WTC11 (cell line): ENCODE results near the gene TOP2B. TPM values are rescaled to one million over a fixed set of nuclear protein-coding genes. Genes with fewer than 3 reads are reported as not detected.

Source experiments
- ATAC-seq: fragments of 200-7000 bp; cut with Tn5 transposase; 2 replicates; pipeline ENCODE4 v1.10.0; 2021; ENCODE audit warnings: mild to moderate bottlenecking, moderate library complexity
- CTCF ChIA-PET: fragments of 300-600 bp; sonication (Branson Sonifier 250); formaldehyde crosslinking; loops from one replicate; lab custom pipeline; 2021; ENCODE audit warnings: antibody characterized with exemption; lab: Charles Lee
- POLR2A ChIA-PET: fragments of 350-600 bp; sonication (Branson Sonifier 250); formaldehyde crosslinking; loops from one replicate; lab custom pipeline; 2021; ENCODE audit warnings: antibody characterized with exemption; lab: Charles Lee
- DNase-seq: peaks from one replicate; pipeline ENCODE4 v3.0.0; 2021; ENCODE audit warnings: low spot score
- H3K27ac Mint-ChIP-seq: 2 replicates; pipeline ENCODE4 v1.8.0; 2021; ENCODE audit warnings: mixed read lengths
- H3K27me3 Mint-ChIP-seq: 2 replicates; pipeline ENCODE4 v1.8.0; 2021; ENCODE audit warnings: low read depth, mild to moderate bottlenecking, moderate library complexity, mixed read lengths
- H3K36me3 Mint-ChIP-seq: 2 replicates; pipeline ENCODE4 v1.8.0; 2021; ENCODE audit warnings: mixed read lengths
- H3K4me1 Mint-ChIP-seq: 2 replicates; pipeline ENCODE4 v1.8.0; 2022; ENCODE audit warnings: mixed read lengths
- H3K4me3 Mint-ChIP-seq: 2 replicates; pipeline ENCODE4 v1.8.0; 2021; ENCODE audit warnings: mild to moderate bottlenecking, moderate library complexity, mixed read lengths
- H3K9me3 Mint-ChIP-seq: 2 replicates; pipeline ENCODE4 v1.8.0; 2021; ENCODE audit warnings: mixed read lengths
- CTCF ChIP-seq: fragments of 200-600 bp; IDR thresholded peaks from 2 replicates; pipeline ENCODE4 v1.8.0; 2022; ENCODE audit warnings: antibody characterized with exemption
- ELF4 ChIP-seq: sonication (generic); formaldehyde crosslinking; IDR thresholded peaks from 2 replicates; pipeline ENCODE4 v1.8.1; 2022; ENCODE audit warnings: low read depth, mild to moderate bottlenecking, moderate library complexity, missing genetic modification reagents
- ESRRA ChIP-seq: sonication (generic); formaldehyde crosslinking; IDR thresholded peaks from 2 replicates; pipeline ENCODE4 v1.8.1; 2022; ENCODE audit warnings: mild to moderate bottlenecking, missing genetic modification reagents, borderline replicate concordance
- FOXJ3 ChIP-seq: sonication (generic); formaldehyde crosslinking; IDR thresholded peaks from 2 replicates; pipeline ENCODE4 v1.9.0; 2021; ENCODE audit warnings: missing genetic modification reagents, mild to moderate bottlenecking, borderline replicate concordance
- GTF2I ChIP-seq: fragments of 250-450 bp; sonication (Bioruptor Pico); conservative IDR thresholded peaks from 2 replicates; pipeline ENCODE4 v1.4.0; 2021; ENCODE audit warnings: mild to moderate bottlenecking
- HMGXB4 ChIP-seq: sonication (generic); formaldehyde crosslinking; IDR thresholded peaks from 2 replicates; pipeline ENCODE4 v1.8.1; 2023; ENCODE audit warnings: mild to moderate bottlenecking, moderate library complexity, missing genetic modification reagents
- NFATC4 ChIP-seq: fragments of 250-450 bp; sonication (Bioruptor Pico); IDR thresholded peaks from 2 replicates; pipeline ENCODE4 v1.9.0; 2021; ENCODE audit warnings: mild to moderate bottlenecking
- PRRX2 ChIP-seq: fragments of 250-450 bp; sonication (Bioruptor Pico); IDR thresholded peaks from 2 replicates; pipeline ENCODE4 v1.8.0; 2021; ENCODE audit warnings: mild to moderate bottlenecking
- RORB ChIP-seq: fragments of 250-450 bp; sonication (Bioruptor Pico); IDR thresholded peaks from 2 replicates; pipeline ENCODE4 v1.9.0; 2021; ENCODE audit warnings: mild to moderate bottlenecking
- SP1 ChIP-seq: sonication (generic); formaldehyde crosslinking; conservative IDR thresholded peaks from 2 replicates; pipeline ENCODE4 v1.8.1; 2022; ENCODE audit warnings: missing genetic modification reagents
- ZNF281 ChIP-seq: sonication (generic); formaldehyde crosslinking; IDR thresholded peaks from 2 replicates; pipeline ENCODE4 v1.8.0; 2023; ENCODE audit warnings: mild to moderate bottlenecking, missing genetic modification reagents
- ZNF416 ChIP-seq: fragments of 250-450 bp; sonication (Bioruptor Pico); IDR thresholded peaks from 2 replicates; pipeline ENCODE4 v1.9.0; 2021; ENCODE audit warnings: mild to moderate bottlenecking, inconsistent platforms
- total RNA-seq: library from RNA; stranded (reverse); gene quantifications from 3 replicates; pipeline ENCODE4 v1.2.3, GENCODE V29; 2021
- TF ChIP-seq, protein P1 (sequence below): sonication (generic); formaldehyde crosslinking; IDR thresholded peaks from 2 replicates; pipeline ENCODE4 v1.8.0; 2022; ENCODE audit warnings: missing genetic modification reagents
- TF ChIP-seq, protein P2 (sequence below): sonication (generic); formaldehyde crosslinking; IDR thresholded peaks from 2 replicates; pipeline ENCODE4 v1.8.1; 2023; ENCODE audit warnings: mild to moderate bottlenecking, missing genetic modification reagents
- TF ChIP-seq, protein P3 (sequence below): fragments of 250-450 bp; sonication (Bioruptor Pico); conservative IDR thresholded peaks from 2 replicates; pipeline ENCODE4 v1.9.0; 2021; ENCODE audit warnings: mild to moderate bottlenecking
- TF ChIP-seq, protein P4 (sequence below): sonication (generic); formaldehyde crosslinking; IDR thresholded peaks from 2 replicates; pipeline ENCODE4 v1.8.0; 2022; ENCODE audit warnings: mild to moderate bottlenecking, missing genetic modification reagents

Gene TOP2B
- total RNA-seq, 1 experiment from 2014 or later = 151 TPM

DNA sequence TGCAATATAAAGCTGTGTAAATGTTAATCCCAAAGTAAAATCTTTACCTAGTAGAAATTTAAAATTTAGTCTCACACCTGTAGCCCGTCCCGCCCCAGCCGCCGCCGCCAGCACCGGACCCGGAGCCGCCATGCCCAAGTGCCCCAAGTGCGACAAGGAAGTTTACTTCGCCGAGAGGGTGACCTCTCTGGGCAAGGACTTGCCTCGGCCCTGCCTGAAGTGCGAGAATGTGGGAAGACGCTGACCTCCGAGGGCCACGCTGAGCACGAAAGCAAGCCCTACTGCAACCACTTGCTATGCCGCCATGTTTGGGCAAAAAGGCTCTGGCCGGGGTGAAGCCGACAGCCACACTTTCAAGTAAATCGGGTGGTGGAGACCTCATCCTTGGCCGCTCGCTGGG is 22.1 kb upstream of the TOP2B start:
- no peak overlapping the region for H3K27ac Mint-ChIP-seq

More for the DNA sequence above, 22.1 kb upstream of the TOP2B start:
- CTCF ChIA-PET = no interaction called here
- Mint-ChIP-seq H3K4me1 (peaks cover 3% of the 10 kb centered on the region), H3K36me3 (no peaks in the 10 kb centered on the region)
- ATAC-seq = peak; percentile 50; the same call in 1 of the 2 replicates
- TF ChIP-seq CTCF (no peak), SP1 (CRISPR knock-in tag) (no peak), ELF4 (CRISPR knock-in tag) (no peak), PRRX2 (CRISPR knock-in tag) (no peak), ESRRA (CRISPR knock-in tag) (no peak), HMGXB4 (CRISPR knock-in tag) (no peak), GTF2I (CRISPR knock-in tag) (no peak), RORB (CRISPR knock-in tag) (no peak), ZNF416 (CRISPR knock-in tag) (no peak), NFATC4 (no peak), FOXJ3 (CRISPR knock-in tag) (no peak), ZNF281 (CRISPR knock-in tag) (no peak)
- TF ChIP-seq, protein P1, sequence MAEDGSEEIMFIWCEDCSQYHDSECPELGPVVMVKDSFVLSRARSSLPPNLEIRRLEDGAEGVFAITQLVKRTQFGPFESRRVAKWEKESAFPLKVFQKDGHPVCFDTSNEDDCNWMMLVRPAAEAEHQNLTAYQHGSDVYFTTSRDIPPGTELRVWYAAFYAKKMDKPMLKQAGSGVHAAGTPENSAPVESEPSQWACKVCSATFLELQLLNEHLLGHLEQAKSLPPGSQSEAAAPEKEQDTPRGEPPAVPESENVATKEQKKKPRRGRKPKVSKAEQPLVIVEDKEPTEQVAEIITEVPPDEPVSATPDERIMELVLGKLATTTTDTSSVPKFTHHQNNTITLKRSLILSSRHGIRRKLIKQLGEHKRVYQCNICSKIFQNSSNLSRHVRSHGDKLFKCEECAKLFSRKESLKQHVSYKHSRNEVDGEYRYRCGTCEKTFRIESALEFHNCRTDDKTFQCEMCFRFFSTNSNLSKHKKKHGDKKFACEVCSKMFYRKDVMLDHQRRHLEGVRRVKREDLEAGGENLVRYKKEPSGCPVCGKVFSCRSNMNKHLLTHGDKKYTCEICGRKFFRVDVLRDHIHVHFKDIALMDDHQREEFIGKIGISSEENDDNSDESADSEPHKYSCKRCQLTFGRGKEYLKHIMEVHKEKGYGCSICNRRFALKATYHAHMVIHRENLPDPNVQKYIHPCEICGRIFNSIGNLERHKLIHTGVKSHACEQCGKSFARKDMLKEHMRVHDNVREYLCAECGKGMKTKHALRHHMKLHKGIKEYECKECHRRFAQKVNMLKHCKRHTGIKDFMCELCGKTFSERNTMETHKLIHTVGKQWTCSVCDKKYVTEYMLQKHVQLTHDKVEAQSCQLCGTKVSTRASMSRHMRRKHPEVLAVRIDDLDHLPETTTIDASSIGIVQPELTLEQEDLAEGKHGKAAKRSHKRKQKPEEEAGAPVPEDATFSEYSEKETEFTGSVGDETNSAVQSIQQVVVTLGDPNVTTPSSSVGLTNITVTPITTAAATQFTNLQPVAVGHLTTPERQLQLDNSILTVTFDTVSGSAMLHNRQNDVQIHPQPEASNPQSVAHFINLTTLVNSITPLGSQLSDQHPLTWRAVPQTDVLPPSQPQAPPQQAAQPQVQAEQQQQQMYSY (CRISPR knock-in tag) = no peak
- TF ChIP-seq, protein P2, sequence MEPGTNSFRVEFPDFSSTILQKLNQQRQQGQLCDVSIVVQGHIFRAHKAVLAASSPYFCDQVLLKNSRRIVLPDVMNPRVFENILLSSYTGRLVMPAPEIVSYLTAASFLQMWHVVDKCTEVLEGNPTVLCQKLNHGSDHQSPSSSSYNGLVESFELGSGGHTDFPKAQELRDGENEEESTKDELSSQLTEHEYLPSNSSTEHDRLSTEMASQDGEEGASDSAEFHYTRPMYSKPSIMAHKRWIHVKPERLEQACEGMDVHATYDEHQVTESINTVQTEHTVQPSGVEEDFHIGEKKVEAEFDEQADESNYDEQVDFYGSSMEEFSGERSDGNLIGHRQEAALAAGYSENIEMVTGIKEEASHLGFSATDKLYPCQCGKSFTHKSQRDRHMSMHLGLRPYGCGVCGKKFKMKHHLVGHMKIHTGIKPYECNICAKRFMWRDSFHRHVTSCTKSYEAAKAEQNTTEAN = no peak
- TF ChIP-seq, protein P3, sequence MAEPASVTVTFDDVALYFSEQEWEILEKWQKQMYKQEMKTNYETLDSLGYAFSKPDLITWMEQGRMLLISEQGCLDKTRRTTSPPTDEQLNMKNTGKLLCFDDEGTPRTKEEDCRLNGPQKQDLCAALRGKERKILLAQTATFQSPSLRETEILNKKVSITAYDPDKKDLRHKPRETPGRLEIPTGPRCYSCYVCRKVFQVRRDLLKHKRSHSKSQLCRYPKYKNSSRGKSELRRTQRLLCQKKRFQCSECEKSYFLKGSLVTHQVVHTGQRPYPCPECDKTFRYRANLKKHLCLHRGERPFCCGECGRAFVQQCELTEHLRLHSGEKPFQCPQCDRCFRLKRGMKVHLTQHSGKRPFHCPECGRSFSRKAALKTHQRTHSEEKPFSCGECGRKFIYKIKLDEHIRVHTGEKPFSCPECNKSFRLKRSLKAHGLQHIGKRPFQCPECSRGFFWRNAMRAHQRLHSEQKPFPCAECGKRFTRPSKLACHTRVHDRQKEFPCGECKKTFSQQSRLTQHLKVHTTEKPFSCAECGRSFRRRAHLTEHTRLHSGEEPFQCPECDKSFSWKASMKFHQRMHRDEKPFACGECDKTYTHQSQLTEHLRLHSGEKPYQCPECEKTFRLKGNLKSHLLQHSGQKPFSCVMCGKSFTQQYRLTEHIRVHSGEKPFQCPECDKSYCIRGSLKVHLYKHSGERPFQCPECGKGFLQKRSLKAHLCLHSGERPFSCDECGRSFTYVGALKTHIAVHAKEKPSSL (CRISPR knock-in tag) = no peak
- TF ChIP-seq, protein P4, sequence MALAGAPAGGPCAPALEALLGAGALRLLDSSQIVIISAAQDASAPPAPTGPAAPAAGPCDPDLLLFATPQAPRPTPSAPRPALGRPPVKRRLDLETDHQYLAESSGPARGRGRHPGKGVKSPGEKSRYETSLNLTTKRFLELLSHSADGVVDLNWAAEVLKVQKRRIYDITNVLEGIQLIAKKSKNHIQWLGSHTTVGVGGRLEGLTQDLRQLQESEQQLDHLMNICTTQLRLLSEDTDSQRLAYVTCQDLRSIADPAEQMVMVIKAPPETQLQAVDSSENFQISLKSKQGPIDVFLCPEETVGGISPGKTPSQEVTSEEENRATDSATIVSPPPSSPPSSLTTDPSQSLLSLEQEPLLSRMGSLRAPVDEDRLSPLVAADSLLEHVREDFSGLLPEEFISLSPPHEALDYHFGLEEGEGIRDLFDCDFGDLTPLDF (CRISPR knock-in tag) = no peak
- TF ChIP-seq, all 79 proteins: peak for 0
- Mint-ChIP-seq H3K27me3 (no peaks in the 10 kb centered on the region; the same call in 1 of the 2 replicates), H3K9me3 (no peaks in the 10 kb centered on the region), H3K4me3 (no peak overlapping the region)
- POLR2A ChIA-PET = no interaction called here
- no peak for DNase-seq
